GM10847 (cell line): Measurements from ENCODE around the gene SMG7.

Experiments
- POLR2A ChIP-seq: IDR thresholded peaks from 2 replicates; pipeline ENCODE4 v1.6.1; 2011; ENCODE audit not compliant: insufficient read length; ENCODE audit errors: extremely low read depth

The SMG7 gene

DNA sequence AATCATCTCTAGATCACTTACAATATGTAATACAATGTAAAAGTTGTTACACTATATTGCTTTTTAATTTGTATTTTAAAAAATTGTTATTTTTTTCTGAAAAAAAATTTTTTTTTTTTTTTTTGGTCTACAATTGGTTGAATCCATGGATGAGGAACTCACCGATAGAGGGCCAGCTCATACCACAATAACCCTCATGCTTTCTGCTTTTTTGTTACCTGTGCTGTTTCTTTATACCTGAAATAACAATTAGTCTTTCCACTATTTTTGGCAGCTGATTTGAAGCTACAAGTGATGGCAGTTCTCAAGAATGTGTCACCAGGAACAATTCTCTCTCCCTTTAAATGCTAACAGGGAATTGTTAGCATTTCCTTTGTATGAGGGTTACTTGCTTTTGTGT is 12.0 kb downstream of the SMG7 start:
- no peak for TF ChIP-seq POLR2A

DNA sequence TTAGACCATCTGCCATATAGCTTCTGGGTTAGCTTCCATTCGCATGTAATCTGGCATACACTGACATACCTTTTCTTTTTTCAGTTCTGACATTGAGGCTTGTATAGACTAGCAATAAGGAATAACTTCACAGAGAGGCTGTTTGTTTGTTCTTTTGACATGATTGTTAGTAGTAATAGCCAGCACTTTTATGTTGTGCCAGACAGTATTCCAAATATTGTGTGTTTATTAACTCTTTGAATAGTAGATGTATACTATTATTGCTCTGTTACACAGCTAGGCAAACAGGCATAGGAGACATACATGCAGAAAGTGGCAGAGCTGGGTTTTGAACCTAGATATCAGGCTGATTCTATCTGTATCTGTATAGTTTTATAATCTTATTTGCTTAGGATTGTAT is 12.6 kb downstream of the SMG7 start:
- TF ChIP-seq POLR2A: no peak

DNA sequence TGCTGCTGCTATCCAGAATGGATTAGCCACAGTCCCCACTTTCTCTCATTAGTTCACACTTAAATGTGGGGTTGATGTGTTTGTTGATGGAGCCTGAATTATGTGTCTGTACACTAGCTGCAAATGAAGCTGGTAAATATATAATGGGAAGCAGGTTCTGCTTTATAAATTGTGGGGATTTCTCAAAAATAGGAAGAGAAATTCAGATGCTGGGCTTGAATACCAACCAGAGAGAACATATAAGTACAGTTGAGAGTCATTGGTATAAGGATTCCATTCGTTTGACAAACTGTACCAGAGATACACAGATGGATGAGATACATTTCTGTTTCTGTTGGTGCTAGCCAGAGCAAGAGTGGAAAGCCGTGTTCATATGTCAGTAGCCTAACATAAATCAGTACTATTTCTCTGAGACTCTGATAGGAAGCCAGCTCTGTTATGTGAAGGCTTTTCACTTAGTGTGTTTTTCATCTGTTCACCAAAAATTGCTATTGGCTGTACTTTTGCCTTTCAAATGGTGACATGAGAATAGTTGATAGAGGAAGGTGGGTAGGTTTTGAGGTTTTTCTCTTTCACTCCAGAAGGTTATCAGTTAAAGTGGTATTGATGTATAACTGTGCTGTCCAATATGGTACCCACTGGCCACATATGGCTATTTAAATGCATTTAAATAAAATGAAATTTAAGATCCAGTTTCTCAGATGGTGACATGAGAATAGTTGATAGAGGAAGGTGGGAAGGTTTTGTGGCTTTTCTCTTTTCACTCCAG is 15.6 kb downstream of the SMG7 start:
- TF ChIP-seq POLR2A: no peak

DNA sequence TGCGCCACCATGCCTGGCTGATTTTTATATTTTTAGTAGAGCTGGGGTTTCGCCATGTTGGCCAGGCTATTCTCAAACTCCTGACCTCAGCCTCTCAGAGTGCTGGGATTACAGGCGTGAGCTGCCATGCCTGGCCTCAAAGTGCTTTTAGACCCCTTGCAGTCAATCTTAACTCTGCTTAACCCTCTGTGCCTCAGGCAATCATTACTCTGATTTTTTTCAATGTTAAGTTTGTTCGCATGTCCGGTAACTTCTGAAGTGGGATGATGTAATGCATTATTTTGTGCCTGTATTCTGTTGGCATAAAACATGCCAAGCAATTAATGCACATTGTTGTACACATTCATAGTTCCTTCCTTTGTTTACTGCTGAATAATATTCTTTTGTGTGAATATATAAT is 18.6 kb downstream of the SMG7 start:
- TF ChIP-seq POLR2A: no peak

DNA sequence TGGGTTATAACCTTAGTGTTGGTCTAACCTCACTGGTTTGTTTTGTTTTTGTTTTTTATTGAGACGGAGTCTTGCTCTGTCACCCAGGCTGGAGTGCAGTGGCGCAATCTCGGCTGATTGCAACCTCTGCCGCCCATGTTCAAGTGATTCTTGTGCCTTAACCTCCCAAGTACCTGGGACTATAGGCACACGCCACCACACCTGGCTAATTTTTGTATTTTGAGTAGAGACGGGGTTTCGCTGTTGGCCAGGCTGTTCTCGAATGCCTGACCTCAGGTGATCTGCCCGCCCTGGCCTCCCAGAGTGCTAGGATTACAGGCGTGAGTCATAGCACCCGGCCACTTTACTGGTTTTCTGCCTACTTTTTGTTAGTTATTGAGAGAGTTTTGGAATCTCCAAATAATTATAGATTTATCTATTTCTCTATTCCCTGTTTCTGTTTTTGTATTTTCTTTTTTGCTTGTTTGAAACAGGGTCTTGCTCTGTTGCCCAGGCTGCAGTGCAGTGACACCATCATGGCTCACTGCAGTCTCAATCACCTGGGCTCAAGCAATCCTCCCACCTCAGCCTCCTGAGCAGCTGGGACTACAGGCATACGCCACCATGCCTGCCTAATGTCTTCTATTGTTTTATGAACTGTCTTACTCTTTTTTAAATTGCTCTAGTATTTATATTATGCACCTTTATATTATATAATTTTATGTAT is 21.4 kb downstream of the SMG7 start:
- no peak for TF ChIP-seq POLR2A

DNA sequence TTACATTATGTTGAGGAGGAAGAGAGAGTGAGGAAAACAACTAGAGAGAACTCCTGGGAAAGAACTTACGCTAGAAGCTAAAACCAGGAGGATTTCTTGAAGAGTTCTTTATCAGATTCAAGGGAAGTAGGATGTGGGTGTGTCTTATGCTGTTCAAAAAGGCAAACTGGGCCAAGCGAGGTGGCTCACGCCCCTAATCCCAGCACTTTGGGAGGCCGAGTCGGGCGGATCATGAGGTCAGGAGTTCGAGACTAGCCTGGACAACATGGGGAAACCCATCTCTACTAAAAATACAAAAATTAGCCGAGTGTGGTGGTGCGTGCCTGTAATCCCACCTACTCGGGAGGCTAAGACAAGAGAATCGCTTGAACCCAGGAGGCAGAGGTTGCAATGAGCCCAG is 23.1 kb downstream of the SMG7 start:
- TF ChIP-seq POLR2A: no peak

DNA sequence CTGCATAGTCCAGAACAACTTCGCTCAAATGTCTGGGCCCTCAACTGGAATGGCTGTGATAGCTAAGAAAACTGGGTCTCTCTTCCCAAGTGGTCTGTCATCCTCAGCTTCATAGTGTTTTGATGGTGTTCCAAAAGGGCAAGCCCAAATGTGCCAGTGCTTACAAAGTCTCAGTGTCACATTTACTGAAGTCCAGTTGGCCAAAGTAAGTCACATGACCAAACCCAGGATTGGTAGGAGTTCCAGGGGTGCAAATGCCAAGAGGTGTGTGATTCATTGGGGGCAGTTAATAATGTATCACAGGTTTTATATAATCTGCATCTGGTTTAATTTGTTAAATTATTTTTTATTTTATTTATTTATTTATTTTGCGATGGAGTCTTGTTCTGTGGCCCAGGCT is 24.9 kb downstream of the SMG7 start:
- TF ChIP-seq POLR2A: no peak

DNA sequence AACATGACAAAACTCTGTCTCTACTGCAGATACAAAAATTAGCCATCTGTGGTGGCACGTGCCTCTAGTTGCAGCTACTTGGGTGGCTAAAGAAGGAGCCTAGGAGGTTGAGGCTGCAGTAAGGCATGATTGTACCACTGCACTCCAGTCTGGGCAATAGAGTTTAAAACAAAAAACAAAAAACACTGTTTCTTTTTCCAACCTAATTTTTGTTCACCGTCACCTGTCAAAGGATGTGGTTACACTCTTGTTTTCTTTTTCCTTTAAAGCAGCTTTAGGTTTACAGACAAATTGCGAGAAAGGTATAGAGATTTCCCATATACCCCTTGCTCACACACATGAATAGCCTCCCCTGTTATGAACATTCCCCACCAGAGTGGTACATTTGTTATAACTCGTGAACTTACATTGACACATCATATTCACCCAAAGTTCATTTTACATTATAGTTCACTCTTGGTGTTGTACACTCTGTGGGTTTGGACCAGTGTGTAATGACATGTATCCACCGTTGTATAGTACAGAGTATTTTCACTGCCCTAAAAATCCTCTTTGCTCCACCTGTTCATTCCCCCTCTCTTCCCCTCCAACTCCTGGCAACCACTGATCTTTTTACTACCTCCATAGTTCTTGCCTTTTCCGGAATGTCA is 26.2 kb downstream of the SMG7 start:
- TF ChIP-seq POLR2A: no peak

DNA sequence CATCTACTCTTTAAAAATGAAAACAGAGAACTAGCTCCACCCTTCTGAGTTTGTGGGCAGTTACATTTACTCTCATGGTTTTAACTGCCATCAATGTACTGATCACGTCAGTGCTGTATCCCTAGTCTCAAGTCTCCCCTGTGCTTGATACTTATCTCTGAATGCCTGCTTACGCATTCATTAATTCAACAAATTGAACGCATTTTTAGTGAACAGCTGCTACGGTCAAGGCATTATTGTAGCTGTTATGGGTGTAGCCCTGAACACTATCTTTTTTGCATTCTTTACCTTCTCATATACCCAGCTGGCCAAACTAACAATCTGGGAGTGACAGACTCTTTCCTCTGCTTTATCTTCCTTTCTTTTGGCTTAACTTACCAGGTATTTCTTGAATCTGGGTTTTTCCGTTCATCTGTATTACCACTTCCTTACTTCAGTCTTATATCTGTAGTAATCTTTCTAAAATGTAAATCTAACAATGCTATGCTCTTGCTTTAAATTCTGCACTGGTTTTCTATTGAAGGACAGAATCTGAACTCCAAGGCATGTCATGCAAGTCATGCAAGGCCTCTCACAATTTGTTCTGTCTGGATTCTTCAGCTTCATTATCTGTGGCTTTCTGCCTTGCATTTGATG is 33.3 kb downstream of the SMG7 start:
- TF ChIP-seq POLR2A: no peak

DNA sequence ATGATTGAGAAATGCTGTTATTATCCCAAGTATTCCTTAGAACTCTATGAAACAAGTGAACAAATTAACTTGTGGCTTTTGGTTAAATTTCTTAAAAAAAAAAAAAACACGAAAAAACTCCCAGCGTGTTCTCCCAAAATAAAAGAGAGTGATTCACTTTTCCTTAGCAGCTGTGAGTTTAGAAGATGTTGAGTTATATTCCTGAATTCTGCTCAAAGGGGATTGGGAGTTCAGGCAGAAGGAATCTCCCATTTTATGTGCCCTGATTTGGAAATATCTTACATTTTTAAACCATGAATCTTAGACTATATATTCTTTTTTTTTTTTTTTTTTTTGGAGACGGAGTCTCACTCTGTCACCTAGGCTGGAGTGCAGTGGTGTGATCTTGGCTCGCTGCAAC is 34.3 kb downstream of the SMG7 start:
- TF ChIP-seq POLR2A: no peak

DNA sequence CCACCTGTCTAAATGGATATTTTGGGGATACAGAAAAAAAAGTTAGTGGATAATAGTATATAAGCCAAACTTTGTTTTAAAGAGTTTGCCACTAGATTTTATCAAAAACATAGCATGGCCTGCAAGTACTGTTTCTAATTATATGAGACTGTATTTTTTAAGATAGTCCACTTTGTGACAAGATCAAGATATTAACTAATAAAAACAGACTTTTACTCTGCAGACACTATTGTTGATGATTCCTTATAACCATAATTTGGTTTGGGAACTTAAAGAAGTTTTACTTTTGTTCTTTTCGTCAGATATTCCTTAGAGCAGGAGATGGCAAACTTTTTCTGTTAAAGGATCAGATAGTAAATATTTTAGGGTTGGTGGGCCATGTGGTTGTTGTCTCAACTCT is 36.4 kb downstream of the SMG7 start:
- TF ChIP-seq POLR2A: no peak

DNA sequence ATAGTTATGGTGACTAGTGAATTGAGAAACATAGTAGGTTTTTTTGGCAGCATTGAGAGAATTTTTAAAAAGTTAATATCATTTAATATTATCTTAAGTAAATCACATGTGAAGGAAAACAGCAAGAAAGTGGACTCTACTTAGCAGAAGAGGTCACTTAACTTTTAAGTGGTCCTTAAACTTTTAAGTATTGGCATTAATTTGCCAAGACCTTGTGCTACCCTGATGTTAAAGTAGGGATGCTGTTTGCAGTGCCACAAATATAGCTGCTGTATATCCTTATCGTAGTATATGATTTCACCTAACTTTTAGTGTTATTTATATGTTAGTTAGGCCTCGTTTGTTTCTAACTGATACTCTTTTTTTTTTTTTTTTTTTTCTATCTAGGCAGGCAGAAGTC is 40.2 kb downstream of the SMG7 start:
- no peak for TF ChIP-seq POLR2A

DNA sequence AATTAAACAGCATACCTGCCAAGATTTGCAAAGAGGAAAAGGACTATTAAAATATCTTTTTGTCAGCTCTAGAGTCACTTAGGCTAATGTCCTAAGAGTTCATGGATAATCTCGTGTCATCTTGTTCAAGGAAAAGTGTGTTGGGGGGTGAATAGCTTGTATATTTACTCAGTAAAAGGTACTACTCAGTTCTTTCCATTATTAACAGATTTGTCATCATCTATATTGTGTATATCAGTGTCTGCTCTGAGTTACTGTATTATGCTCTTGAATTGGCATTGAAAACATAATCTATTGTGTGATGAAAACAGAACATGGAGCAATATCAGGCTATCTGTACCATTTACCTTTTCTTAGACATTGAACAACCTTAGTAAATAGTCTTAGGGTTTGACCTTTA is 41.9 kb downstream of the SMG7 start:
- no peak for TF ChIP-seq POLR2A

DNA sequence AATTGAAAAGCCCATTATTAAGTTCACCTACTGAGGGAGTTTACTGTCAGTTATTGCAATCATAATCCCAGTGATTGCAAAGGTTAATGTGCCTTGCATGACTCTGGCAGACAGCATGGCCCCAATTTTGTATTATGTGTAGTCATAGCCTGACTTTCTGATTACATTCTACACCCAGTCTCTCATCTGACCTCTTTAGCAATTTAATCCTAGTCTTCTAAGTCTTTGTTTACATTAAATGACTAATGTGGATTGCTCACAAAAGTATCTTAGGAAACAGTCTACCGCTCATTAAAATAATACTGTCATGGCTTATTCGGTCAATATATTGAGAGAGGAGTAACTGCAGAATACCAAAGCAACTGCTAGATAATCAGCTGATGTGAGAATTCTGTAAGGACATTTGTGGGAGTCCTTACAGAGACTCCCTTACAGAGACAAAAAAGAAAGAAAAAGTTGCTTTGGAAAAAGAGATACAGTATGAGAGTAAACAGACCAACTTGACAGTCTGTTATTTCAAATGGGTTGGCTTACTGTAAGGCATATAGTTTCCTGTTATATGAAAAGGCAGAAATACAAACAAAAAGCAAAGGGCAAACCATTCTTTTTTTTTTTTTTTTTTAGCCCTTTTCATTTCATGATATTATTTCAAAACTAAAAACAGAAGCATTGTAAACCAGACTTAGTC is 42.8 kb downstream of the SMG7 start:
- TF ChIP-seq POLR2A: no peak

DNA sequence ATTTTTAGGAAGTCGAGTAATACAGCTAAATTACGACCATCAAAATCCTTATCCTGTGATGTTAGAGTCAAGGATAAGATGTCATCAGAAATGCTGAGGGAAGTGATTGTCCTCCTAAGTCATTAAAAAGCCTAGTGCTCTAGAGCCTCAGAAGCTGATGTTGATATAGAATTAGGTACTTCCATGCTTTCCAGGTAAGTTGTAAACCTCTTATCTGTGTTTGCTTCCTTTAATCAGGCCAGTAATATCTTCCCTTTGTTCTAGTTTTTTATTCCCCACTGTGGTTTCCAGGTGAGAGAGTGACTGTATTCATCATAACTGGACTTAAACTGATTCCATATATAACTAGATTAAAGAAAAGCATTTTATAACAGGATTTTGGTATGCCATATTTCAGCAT is 44.4 kb downstream of the SMG7 start:
- no peak for TF ChIP-seq POLR2A
